GM19455 (cell line): ENCODE data around the gene CDC42BPB.

ENCODE experiments used
- ATAC-seq: cut with Tn5 transposase; IDR thresholded peaks from one replicate; pipeline ENCODE4 v1.9.1; 2021; ENCODE audit not compliant: unreplicated experiment

CDC42BPB gene

GRCh38 chr14:103057372-103058163 lies at the start of gene CDC42BPB:
Gene CDC42BPB, minus strand, starts transcription at chr14:103057549. Its CDS starts 376 bp downstream, at chr14:103057173.
- ATAC-seq: peak; percentile 83

GRCh38 chr14:103105580-103106150 lies 48.3 kb upstream of the CDC42BPB start:
- no peak for ATAC-seq

GRCh38 chr14:103104654-103105452 lies 47.5 kb upstream of the CDC42BPB start:
- ATAC-seq: no peak

- ATAC-seq: no peak
These were observed 47.0 kb upstream of the CDC42BPB start for GRCh38 chr14:103104389-103104653.

GRCh38 chr14:103103461-103104388 lies 46.4 kb upstream of the CDC42BPB start:
- no peak for ATAC-seq

- no peak for ATAC-seq
These were observed 45.4 kb upstream of the CDC42BPB start for GRCh38 chr14:103102689-103103260.

GRCh38 chr14:103101963-103102688 lies 44.8 kb upstream of the CDC42BPB start:
- ATAC-seq: no peak

- ATAC-seq: no peak
These were observed 44.1 kb upstream of the CDC42BPB start for GRCh38 chr14:103101257-103101962.

- ATAC-seq: no peak
These were observed 43.2 kb upstream of the CDC42BPB start for GRCh38 chr14:103100281-103101121.

- ATAC-seq: no peak
These were observed 42.5 kb upstream of the CDC42BPB start for GRCh38 chr14:103099733-103100280.

- ATAC-seq: no peak
These were observed 41.9 kb upstream of the CDC42BPB start for GRCh38 chr14:103099081-103099732.

- ATAC-seq: no peak
These were observed 40.9 kb upstream of the CDC42BPB start for GRCh38 chr14:103097994-103098957.

GRCh38 chr14:103097244-103097993 lies 40.1 kb upstream of the CDC42BPB start:
- no peak for ATAC-seq

GRCh38 chr14:103096387-103096786 lies 39.0 kb upstream of the CDC42BPB start:
- no peak for ATAC-seq

GRCh38 chr14:103095210-103095778 lies 37.9 kb upstream of the CDC42BPB start:
- ATAC-seq: no peak
